Endothelial cell (in vitro differentiated cells): ENCODE data around the gene ADARB2. TPM values are rescaled to one million over a fixed set of nuclear protein-coding genes. Genes with fewer than 3 reads are reported as not detected.

Experiments used
- DNase-seq: peaks from one replicate; pipeline ENCODE4 v3.0.0; 2021; ENCODE audit warnings: low spot score
- H3K27ac Mint-ChIP-seq: one replicate; pipeline ENCODE4 v1.8.0; 2021; ENCODE audit warnings: mixed read lengths, inconsistent platforms; ENCODE audit not compliant: unreplicated experiment
- H3K27me3 Mint-ChIP-seq: one replicate; pipeline ENCODE4 v1.8.0; 2021; ENCODE audit warnings: mild to moderate bottlenecking, moderate library complexity, mixed read lengths, inconsistent platforms; ENCODE audit not compliant: unreplicated experiment
- H3K36me3 Mint-ChIP-seq: one replicate; pipeline ENCODE4 v1.8.0; 2021; ENCODE audit warnings: mild to moderate bottlenecking, low read depth, mixed read lengths, inconsistent platforms; ENCODE audit not compliant: unreplicated experiment
- H3K4me1 Mint-ChIP-seq: one replicate; pipeline ENCODE4 v1.8.0; 2021; ENCODE audit warnings: mild to moderate bottlenecking, mixed read lengths, inconsistent platforms; ENCODE audit not compliant: unreplicated experiment
- H3K4me3 Mint-ChIP-seq: one replicate; pipeline ENCODE4 v1.8.0; 2021; ENCODE audit warnings: mild to moderate bottlenecking, mixed read lengths, inconsistent platforms; ENCODE audit not compliant: unreplicated experiment
- H3K9me3 Mint-ChIP-seq: one replicate; pipeline ENCODE4 v1.8.0; 2021; ENCODE audit warnings: mixed read lengths, inconsistent platforms; ENCODE audit not compliant: unreplicated experiment
- CTCF ChIP-seq: fragments of 200-600 bp; sonication (generic); IDR thresholded peaks from one replicate; pipeline ENCODE4 v1.5.0; 2021; ENCODE audit warnings: antibody characterized with exemption; ENCODE audit not compliant: unreplicated experiment
- total RNA-seq: library from RNA; stranded (reverse); fragmentation: NEBNext Ultra II Directional; extraction: Animal tissue kit (Norgen Biotek cat#: 25700); gene quantifications from one replicate; pipeline ENCODE4 v1.2.1, GENCODE V29; 2021; ENCODE audit not compliant: unreplicated experiment

ADARB2 gene
- total RNA-seq, 1 donor from 2014 or later, result 54.9 TPM

GRCh38 chr10:1243486-1244234 is 493.7 kb downstream of the ADARB2 start:
- TF ChIP-seq CTCF, result peak; percentile 27
- peaks cover 48% of the 10 kb centered on the region for H3K4me1 Mint-ChIP-seq
- H3K27me3 Mint-ChIP-seq, result peaks cover 15% of the 10 kb centered on the region
- no peaks in the 10 kb centered on the region for H3K9me3 Mint-ChIP-seq
- no peak overlapping the region for H3K4me3 Mint-ChIP-seq
- H3K27ac Mint-ChIP-seq, result peak overlapping the region; percentile 93
- H3K36me3 Mint-ChIP-seq, result peaks cover 7% of the 10 kb centered on the region
- DNase-seq, result peak; percentile 47

- no peak for TF ChIP-seq CTCF
- H3K4me3 Mint-ChIP-seq, result peak overlapping the region; percentile 62
- peaks cover 15% of the 10 kb centered on the region for H3K27me3 Mint-ChIP-seq
- H3K27ac Mint-ChIP-seq, result peak overlapping the region; percentile 93
- DNase-seq, result no peak
- peaks cover 7% of the 10 kb centered on the region for H3K36me3 Mint-ChIP-seq
- peaks cover 41% of the 10 kb centered on the region for H3K4me1 Mint-ChIP-seq
- H3K9me3 Mint-ChIP-seq, result no peaks in the 10 kb centered on the region
Measured at GRCh38 chr10:1242975-1243374, 494.4 kb downstream of the ADARB2 start.

- H3K27me3 Mint-ChIP-seq, result peaks cover 15% of the 10 kb centered on the region
- H3K4me1 Mint-ChIP-seq, result peaks cover 34% of the 10 kb centered on the region
- H3K9me3 Mint-ChIP-seq, result no peaks in the 10 kb centered on the region
- H3K27ac Mint-ChIP-seq, result peak overlapping the region; percentile 20
- DNase-seq, result no peak
- no peak for TF ChIP-seq CTCF
- H3K4me3 Mint-ChIP-seq, result peak overlapping the region; percentile 62
- peaks cover 7% of the 10 kb centered on the region for H3K36me3 Mint-ChIP-seq
Measured at GRCh38 chr10:1241973-1242935, 495.1 kb downstream of the ADARB2 start.

- peaks cover 7% of the 10 kb centered on the region for H3K36me3 Mint-ChIP-seq
- H3K4me3 Mint-ChIP-seq, result no peak overlapping the region
- DNase-seq, result no peak
- peaks cover 33% of the 10 kb centered on the region for H3K4me1 Mint-ChIP-seq
- peaks cover 15% of the 10 kb centered on the region for H3K27me3 Mint-ChIP-seq
- H3K9me3 Mint-ChIP-seq, result no peaks in the 10 kb centered on the region
- TF ChIP-seq CTCF, result no peak
- H3K27ac Mint-ChIP-seq, result peak overlapping the region; percentile 100
Measured at GRCh38 chr10:1241322-1241890, 495.9 kb downstream of the ADARB2 start.
